HG02943 (cell line): Measurements from ENCODE around the gene CBX6.
A peak's percentile ranks its signal among the peaks of the same experiment; 100 is the strongest.
"Not testable (repeated sequence)": the region's sequence is repeated elsewhere in the genome, so short reads cannot be mapped to it uniquely, and the experiment has no call there.

ENCODE experiments used
- ATAC-seq: cut with Tn5 transposase; IDR thresholded peaks from one replicate; pipeline ENCODE4 v1.9.1; 2021; ENCODE audit warnings: mild to moderate bottlenecking, low read depth, moderate library complexity; ENCODE audit not compliant: unreplicated experiment

CBX6 gene

DNA sequence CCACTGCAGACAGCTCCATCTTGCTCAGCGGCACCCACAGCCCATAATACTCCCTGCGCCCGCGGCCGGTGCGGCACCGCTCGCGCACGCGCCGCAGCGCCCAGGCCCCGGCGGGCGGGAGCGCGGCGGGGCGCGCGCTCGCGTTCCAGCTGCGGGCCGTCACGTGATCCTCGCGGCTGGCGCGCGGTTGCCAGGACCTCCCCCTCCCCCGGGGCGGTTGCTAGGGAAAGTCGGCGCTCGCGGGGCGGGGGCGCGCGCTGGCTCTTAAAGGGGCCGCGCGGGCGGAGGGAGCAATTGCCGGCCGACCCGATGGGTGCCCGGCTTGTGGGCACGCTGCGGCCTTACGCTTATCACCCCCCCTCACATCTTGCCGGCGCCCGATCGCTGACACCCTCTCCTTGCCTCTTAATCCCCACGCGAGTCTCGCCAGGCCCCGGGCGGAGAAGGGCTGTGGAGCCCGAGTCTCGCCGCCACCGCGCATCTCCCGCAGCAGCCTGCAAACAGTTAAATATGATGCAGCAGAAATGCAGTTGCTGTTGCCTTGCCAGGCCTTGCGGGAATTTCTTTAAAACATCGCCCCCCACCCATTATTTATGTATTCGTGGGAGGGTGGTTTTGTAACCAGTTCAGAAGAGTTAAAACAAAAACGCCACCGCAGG is at the start of gene CBX6:
Gene CBX6 (minus strand): TSS at position 45 of the 659 bp plus-strand sequence. CDS start 26 bp downstream, at position 19.
- ATAC-seq, result peak; percentile 46

- ATAC-seq, result no peak
Measured at GRCh38 chr22:38921806-38922205, 49.8 kb upstream of the CBX6 start.

- no peak for ATAC-seq
Measured at GRCh38 chr22:38921120-38921519, 49.1 kb upstream of the CBX6 start.

DNA sequence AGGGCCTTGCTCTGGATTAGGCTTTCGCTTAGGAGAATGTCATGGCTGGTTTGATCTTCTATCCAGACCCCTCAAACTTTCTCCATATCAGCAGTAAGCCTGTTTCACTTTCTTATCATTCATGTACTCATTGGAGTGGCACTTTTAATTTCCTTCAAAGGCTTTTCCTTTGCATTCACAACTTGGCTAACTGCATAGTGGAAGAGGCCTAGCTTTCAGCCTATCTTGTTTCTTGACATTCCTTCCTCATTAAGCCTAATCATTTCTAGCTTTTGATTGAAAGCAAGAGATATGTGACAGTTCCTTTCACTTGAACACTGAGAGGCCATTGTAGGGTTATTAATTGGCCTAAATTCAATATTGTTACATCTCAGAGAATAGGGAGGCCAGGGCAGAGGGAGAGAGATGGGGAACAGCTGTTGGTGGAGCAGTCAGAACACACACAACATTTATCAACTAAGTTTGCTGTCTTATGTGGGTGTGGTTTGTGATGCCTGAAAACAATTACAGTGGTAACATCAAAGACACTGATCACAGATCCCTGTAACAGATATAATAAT is 47.7 kb upstream of the CBX6 start:
- no peak for ATAC-seq

GRCh38 chr22:38911434-38911833 is 39.4 kb upstream of the CBX6 start:
- no peak for ATAC-seq

DNA sequence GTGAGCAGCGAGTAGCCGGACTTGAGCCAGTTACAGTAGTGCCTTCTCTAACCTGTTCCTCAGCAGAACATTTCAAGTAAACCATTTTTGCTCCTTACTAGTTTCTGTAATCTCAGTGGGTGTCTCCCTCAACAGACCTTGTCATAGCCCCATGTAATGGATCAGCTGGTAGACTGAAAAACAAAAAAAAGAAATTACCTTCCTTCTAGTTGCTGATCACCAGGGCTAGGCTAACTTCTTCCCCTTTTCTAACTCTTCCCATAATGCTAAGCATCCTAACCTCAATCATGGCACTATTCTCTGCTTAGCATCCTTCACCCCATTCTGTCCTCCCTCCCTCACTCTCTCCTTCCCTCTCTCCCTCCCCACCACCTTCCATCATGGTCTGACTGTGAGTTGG is 35.8 kb upstream of the CBX6 start:
- ATAC-seq, result no peak

DNA sequence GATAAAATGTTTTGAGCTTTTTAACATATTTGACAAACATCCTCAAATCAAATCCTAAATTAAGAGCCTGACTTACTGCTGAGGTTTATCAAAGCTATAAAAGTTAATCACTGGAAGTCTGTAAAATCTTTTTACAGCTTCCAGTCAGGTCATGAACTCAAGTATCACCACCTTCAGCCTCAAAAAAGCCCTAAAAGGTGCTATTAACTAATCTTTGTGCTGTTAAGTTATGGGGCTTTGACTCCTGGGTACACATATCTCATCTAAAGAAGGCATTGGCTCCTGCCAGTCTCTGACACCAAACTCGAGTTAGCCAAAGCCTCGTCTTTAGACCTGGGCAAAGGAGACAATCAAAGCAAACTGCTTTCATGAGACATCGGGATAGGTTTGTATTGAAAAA is 34.0 kb upstream of the CBX6 start:
- no peak for ATAC-seq

- ATAC-seq, result not testable (repeated sequence)
Measured at GRCh38 chr22:38904052-38904617, 32.1 kb upstream of the CBX6 start.

- no peak for ATAC-seq
Measured at GRCh38 chr22:38901111-38901641, 29.2 kb upstream of the CBX6 start.

DNA sequence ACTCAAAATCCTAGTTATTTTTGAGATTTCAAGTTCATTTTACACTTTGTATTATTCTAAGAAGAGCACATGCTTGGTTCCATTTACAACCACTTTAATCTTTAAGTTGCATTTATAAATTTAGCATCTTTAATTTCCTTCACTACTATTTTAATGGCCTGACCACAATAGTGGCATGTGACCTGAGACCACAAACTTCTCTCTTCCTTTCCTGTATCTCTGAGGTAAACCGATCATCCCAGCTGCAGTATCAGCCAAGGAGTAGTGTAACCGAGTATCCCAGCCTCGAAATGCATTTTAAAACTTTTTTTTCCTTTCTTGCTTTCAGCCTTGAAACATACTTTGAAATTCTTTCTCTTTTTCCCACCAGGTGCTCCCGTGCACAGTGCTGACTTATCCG is 28.7 kb upstream of the CBX6 start:
- ATAC-seq, result no peak

DNA sequence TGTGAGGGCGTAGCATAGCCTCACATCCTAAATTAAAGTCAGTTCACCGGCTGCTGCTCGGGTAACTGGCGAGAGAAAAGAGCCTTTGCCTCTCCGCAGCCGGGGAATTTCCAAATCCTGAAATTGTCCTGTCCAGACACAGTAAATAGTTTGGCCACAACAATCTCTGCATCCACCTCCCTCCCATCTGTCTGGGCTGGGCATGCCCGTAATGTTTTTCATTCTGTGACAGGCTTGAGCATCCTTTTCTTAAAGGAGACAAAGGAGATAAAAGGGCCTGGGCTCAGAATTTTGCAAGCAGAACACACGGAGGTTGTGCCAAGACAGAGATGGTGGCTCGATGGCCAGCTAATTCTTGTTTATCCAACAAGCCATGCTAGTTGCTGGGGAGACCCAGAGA is 19.2 kb upstream of the CBX6 start:
- no peak for ATAC-seq

DNA sequence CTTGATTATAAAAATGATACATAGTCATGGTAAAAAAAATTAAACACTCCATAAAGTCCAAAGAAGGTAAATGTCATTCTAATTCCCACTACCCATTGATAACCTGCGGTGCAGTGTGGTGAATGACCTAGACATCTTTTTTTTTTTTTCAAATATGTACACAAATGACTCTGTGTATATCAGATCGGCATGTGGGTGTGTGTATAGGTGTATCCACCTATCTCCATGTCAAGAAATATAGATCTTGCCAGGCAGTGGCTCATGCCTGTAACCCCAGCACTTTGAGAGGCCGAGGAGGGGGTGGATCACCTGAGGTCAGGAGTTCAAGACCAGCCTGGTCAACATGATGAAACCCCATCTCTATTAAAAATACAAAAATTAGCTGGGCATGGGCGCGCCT is 18.4 kb upstream of the CBX6 start:
- no peak for ATAC-seq

DNA sequence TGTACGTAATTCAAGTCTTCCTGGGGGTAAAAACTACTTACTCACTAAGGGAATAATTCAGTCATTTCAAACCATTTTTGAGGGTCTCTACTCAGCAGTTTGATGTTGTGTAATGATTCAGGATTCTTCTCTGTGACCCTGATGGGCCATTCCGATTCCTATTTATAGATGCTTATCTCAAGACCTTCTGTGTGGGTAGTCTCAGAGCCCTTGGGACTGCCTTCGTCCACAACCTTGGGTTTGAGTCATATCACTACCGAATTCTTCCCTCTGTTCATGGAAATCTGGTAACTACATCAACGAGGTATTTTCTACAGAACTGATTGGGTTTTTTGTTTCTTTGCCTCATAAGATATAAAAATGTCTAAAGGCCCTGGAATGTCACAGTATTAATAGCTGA is 14.3 kb upstream of the CBX6 start:
- no peak for ATAC-seq

GRCh38 chr22:38882972-38883622 is 11.1 kb upstream of the CBX6 start:
- ATAC-seq, result no peak

- ATAC-seq, result no peak
Measured at GRCh38 chr22:38881997-38882879, 10.2 kb upstream of the CBX6 start.

- ATAC-seq, result no peak
Measured at GRCh38 chr22:38881464-38881871, 9.5 kb upstream of the CBX6 start.

GRCh38 chr22:38879961-38880360 is 7.9 kb upstream of the CBX6 start:
- no peak for ATAC-seq

DNA sequence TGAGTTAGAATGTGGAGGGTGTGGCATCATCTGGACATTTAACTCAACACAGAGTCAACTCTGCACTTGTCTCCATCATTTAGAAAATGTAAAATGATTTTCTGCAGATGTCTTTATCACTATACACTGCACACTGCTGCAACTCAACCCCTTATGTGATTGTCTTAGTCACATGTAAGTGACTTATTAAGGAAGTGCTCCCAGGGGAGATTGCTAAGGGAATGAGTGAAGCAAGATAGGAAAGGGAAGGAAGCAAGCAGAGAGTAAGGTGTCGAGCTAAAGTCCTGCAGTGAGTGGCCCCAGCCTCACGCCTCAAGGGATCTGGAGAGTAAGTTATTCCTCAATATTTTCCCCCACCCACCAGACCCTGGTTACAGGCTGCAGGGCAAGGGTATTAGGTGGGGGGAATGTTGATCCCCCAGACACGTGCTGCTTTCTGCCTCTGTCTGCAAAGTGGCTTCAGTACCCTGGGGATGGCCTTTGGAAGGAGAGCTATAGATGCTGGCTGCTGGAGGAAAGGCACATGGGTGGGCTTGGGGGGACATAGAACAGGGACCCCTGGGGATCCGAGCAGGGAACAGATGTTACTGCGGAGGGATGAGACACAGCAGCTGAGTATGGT is 7.2 kb upstream of the CBX6 start:
- no peak for ATAC-seq

DNA sequence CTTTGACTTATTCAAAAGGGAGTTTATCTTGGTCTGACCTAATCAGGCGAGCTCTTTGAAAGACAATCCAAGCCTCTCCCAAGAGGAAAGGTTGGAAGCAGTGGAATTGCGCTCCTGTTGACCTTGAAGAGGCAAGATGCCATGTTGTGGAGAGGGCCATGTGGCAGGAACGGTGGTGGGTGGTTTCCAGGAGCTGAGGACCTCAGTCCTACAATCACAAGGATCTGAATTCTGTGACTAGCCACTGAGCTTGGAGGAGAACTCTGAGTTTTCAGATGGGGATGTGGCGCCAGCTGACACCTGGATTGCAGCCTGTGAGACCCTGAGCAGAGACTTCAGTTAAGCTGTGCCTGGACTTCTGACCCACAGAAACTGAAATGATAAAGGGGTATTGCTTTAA is 6.0 kb upstream of the CBX6 start:
- ATAC-seq, result no peak
